T-helper 2 cell (primary cell): ENCODE measurements around the gene PRPF19.
"Not testable (repeated sequence)": the region's sequence is repeated elsewhere in the genome, so short reads cannot be mapped to it uniquely, and the experiment has no call there.

Experiments
- DNase-seq, 5 experiments: peaks; one replicate each; pipeline versions ENCODE4 v3.0.0 to v3.0.0-alpha.2; 2012 to 2022

Gene PRPF19

GRCh38 chr11:60922906-60923305 is 16.5 kb upstream of the PRPF19 start:
- DNase-seq = no peak

GRCh38 chr11:60921777-60922335 is 15.5 kb upstream of the PRPF19 start:
- no peak for DNase-seq

GRCh38 chr11:60921259-60921658 is 14.9 kb upstream of the PRPF19 start:
- DNase-seq = no peak

- DNase-seq = no peak
These were observed 13.6 kb upstream of the PRPF19 start for GRCh38 chr11:60919956-60920355.

GRCh38 chr11:60919320-60919719 is 12.9 kb upstream of the PRPF19 start:
- DNase-seq = no peak

GRCh38 chr11:60918939-60919265 is 12.5 kb upstream of the PRPF19 start:
- no peak for DNase-seq

- no peak for DNase-seq
These were observed 12.0 kb upstream of the PRPF19 start for GRCh38 chr11:60918251-60918938.

GRCh38 chr11:60917267-60917666 is 10.9 kb upstream of the PRPF19 start:
- DNase-seq = no peak

GRCh38 chr11:60916669-60917206 is 10.4 kb upstream of the PRPF19 start:
- DNase-seq = no peak

- peak; percentile 38 to 93 (median 52) for DNase-seq
These were observed 9.0 kb upstream of the PRPF19 start for GRCh38 chr11:60915248-60915914.

GRCh38 chr11:60914633-60915247 is 8.4 kb upstream of the PRPF19 start:
- peak in 2 of 5 experiments; percentile 39 to 49 for DNase-seq

- peak; percentile 69 to 91 (median 87) for DNase-seq
These were observed 7.6 kb upstream of the PRPF19 start, which contains the start of gene TMEM109 for GRCh38 chr11:60913793-60914632. TMEM109 (plus strand) TSS chr11:60914158; CDS start chr11:60919694, 5,536 bp downstream.

- no peak for DNase-seq
These were observed 6.6 kb upstream of the PRPF19 start for GRCh38 chr11:60912851-60913528.

GRCh38 chr11:60912223-60912850 is 6.0 kb upstream of the PRPF19 start:
- DNase-seq = peak in 2 of 5 experiments; percentile 40 to 68

GRCh38 chr11:60910711-60911380 is 4.5 kb upstream of the PRPF19 start:
- no peak for DNase-seq

GRCh38 chr11:60910281-60910687 is 3.9 kb upstream of the PRPF19 start:
- no peak for DNase-seq

GRCh38 chr11:60909680-60910280 is 3.4 kb upstream of the PRPF19 start:
- not testable (repeated sequence) for DNase-seq

GRCh38 chr11:60908803-60909202 is 2.4 kb upstream of the PRPF19 start:
- DNase-seq = no peak

- peak in 1 of 5 experiments; percentile 46 for DNase-seq
These were observed 753 bp downstream of the PRPF19 start for GRCh38 chr11:60905551-60906113.

- DNase-seq = no peak
These were observed 1.3 kb downstream of the PRPF19 start for GRCh38 chr11:60905047-60905446.
